ENCODE measurements around the gene CNTN2. TPM values are rescaled to one million over a fixed set of nuclear protein-coding genes. Genes with fewer than 3 reads are reported as not detected.

Gene CNTN2
- total and polyA plus RNA-seq, 2 experiments from 2014 or later = 1.3 to 2.2 TPM

DNA sequence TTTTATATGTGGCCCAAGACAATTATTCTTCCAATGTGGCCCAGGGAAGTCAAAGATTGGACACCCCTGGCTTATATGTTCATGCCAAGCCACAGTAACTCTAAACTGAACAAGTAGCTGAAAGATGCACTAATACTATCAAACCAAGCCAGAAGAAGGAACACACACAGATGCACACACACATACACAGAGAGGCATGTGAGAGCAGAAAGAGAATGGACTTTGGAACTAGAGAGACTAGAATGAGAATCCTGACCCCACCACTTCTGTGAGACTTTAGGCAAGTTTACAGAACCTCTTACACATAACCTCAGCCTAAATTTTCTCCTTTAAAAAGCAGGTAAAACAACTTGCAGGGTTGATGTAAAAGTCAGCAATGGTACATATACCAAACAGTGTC is 52.4 kb downstream of the CNTN2 start:
- Histone ChIP-seq H3F3A (replicated peaks; ENCODE audit: low read depth) (no peaks in the 10 kb centered on the region), H2AFZ (no peak overlapping the region), H3K27ac (ENCODE audit: low read depth) (no peak overlapping the region), H3K36me3 (ENCODE audit: insufficient read depth) (peaks cover 71% of the 10 kb centered on the region), H3K4me1 (ENCODE audit: insufficient read depth) (no peaks in the 10 kb centered on the region), H3K27me3 (ENCODE audit: insufficient read depth) (no peaks in the 10 kb centered on the region), H3K79me2 (replicated peaks; ENCODE audit: insufficient read depth) (no peaks in the 10 kb centered on the region), H3K4me3 (no peak overlapping the region), H4K20me1 (replicated peaks; ENCODE audit: insufficient read depth) (peaks cover 3% of the 10 kb centered on the region; the same call in 1 of the 2 replicates), H3K4me2 (no peak overlapping the region), H3K9me2 (ENCODE audit: insufficient read depth) (no peaks in the 10 kb centered on the region)
- Mint-ChIP-seq H3K27me3 (ENCODE audit: insufficient read depth, low read depth, poor library complexity) (peaks cover 2% of the 10 kb centered on the region), H3K9me3 (no peaks in the 10 kb centered on the region), H3K36me3 (ENCODE audit: low read depth) (peaks cover 72% of the 10 kb centered on the region), H3K4me3 (no peak overlapping the region), H3K27ac (no peak overlapping the region), H3K4me1 (no peaks in the 10 kb centered on the region)
- ATAC-seq = no peak
- DNase-seq (ENCODE audit: low spot score) = no peak
- no peak for TF ChIP-seq EZH2 (IDR thresholded peaks at IDR 0.05; ENCODE audit: low read depth, unreplicated experiment)
- TF ChIP-seq REST (IDR thresholded peaks at IDR 0.05; ENCODE audit: unreplicated experiment) = no peak
- no peak for TF ChIP-seq CREB1 (CRISPR knock-in tag; IDR thresholded peaks at IDR 0.05; ENCODE audit: low read depth)
- no peak for TF ChIP-seq ZNF114 (CRISPR knock-in tag; IDR thresholded peaks at IDR 0.05)
- no peak for TF ChIP-seq NANOG (IDR thresholded peaks at IDR 0.05; ENCODE audit: borderline replicate concordance)
- TF ChIP-seq STAT1 (IDR thresholded peaks at IDR 0.05; ENCODE audit: unreplicated experiment) = no peak
- TF ChIP-seq ZNF462 (CRISPR knock-in tag; IDR thresholded peaks at IDR 0.05) = no peak
- TF ChIP-seq JUNB (IDR thresholded peaks at IDR 0.05; ENCODE audit: unreplicated experiment) = no peak
- TF ChIP-seq, protein P1, sequence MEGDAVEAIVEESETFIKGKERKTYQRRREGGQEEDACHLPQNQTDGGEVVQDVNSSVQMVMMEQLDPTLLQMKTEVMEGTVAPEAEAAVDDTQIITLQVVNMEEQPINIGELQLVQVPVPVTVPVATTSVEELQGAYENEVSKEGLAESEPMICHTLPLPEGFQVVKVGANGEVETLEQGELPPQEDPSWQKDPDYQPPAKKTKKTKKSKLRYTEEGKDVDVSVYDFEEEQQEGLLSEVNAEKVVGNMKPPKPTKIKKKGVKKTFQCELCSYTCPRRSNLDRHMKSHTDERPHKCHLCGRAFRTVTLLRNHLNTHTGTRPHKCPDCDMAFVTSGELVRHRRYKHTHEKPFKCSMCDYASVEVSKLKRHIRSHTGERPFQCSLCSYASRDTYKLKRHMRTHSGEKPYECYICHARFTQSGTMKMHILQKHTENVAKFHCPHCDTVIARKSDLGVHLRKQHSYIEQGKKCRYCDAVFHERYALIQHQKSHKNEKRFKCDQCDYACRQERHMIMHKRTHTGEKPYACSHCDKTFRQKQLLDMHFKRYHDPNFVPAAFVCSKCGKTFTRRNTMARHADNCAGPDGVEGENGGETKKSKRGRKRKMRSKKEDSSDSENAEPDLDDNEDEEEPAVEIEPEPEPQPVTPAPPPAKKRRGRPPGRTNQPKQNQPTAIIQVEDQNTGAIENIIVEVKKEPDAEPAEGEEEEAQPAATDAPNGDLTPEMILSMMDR (conservative IDR thresholded peaks at IDR 0.05; ENCODE audit: low read depth in 2 of 2) = no peak
- no peak for TF ChIP-seq ETS1 (IDR thresholded peaks at IDR 0.05)
- TF ChIP-seq ZNF331 (CRISPR knock-in tag; IDR thresholded peaks at IDR 0.05; ENCODE audit: low read depth) = no peak
- TF ChIP-seq EZH2phosphoT487 (IDR thresholded peaks at IDR 0.05; ENCODE audit: unreplicated experiment) = no peak
- no peak for TF ChIP-seq POLR2AphosphoS5 (IDR thresholded peaks at IDR 0.05; ENCODE audit: low read depth)

Measured in GM23338 (cell line).